B cell (primary cell): Measurements from ENCODE around the gene UMAD1. TPM values are rescaled to one million over a fixed set of nuclear protein-coding genes. Genes with fewer than 3 reads are reported as not detected.

Experiments
- ATAC-seq: fragments of 200-7000 bp; cut with Tn5 transposase; one replicate; pipeline ENCODE4 v1.10.0; 2021; ENCODE audit warnings: low read depth, mild to moderate bottlenecking, moderate number of reproducible peaks, moderate library complexity
- CTCF ChIA-PET: fragments of 350-600 bp; sonication (Branson Sonifier 250); formaldehyde crosslinking; loops from one replicate; lab custom pipeline; 2021; ENCODE audit warnings: antibody characterized with exemption, inconsistent platforms; lab: Charles Lee
- POLR2A ChIA-PET: fragments of 350-600 bp; sonication (Branson Sonifier 250); formaldehyde crosslinking; loops from one replicate; lab custom pipeline; 2021; ENCODE audit warnings: antibody characterized with exemption; lab: Charles Lee
- DNase-seq: peaks from one replicate; pipeline ENCODE4 v3.0.0; 2013
- H2AFZ ChIP-seq: 2 replicates; pipeline ENCODE4 v1.6.1; 2012; ENCODE audit warnings: mild to moderate bottlenecking, low read depth, low read length; ENCODE audit not compliant: insufficient read depth, poor library complexity, severe bottlenecking
- H3K27ac ChIP-seq, 2 donors: 1 replicate in 1 of 2; 2 replicates in 1 of 2; pipeline ENCODE4 v1.5.1; 2012 to 2013; ENCODE audit warnings: low read length in 2 of 2, mild to moderate bottlenecking in 2 of 2, moderate library complexity in 1 of 2
- H3K27me3 ChIP-seq, 4 experiments: fragments of 200-600 bp in 1 of 4; sonication (generic) in 1 of 4; replicated peaks in 1 of 4; 1 replicate in 2 of 4; 2 replicates in 2 of 4; pipeline versions ENCODE4 v1.6.1 to v1.7.0; 2013 to 2016; ENCODE audit warnings: low read length in 3 of 4, mild to moderate bottlenecking in 2 of 4, mixed read lengths in 1 of 4, moderate library complexity in 1 of 4; ENCODE audit not compliant: insufficient read depth in 4 of 4, control insufficient read depth in 3 of 4; ENCODE audit errors: control extremely low read depth in 1 of 4
- H3K36me3 ChIP-seq, 2 experiments: replicated peaks in 1 of 2; 1 replicate in 1 of 2; 2 replicates in 1 of 2; pipeline versions ENCODE4 v1.6.1 to v1.7.1; 2013; ENCODE audit warnings: low read length in 1 of 2; ENCODE audit not compliant: insufficient read depth in 2 of 2, control insufficient read depth in 1 of 2; ENCODE audit errors: control extremely low read depth in 1 of 2, extremely low read depth in 1 of 2
- H3K4me1 ChIP-seq, 2 donors: fragments of 200-600 bp in 1 of 2; sonication (generic) in 1 of 2; 1 replicate in 1 of 2; 2 replicates in 1 of 2; pipeline versions ENCODE4 v1.5.1 to v1.6.1; 2013 to 2017; ENCODE audit warnings: low read length in 2 of 2; ENCODE audit not compliant: control insufficient read depth in 2 of 2, insufficient read depth in 2 of 2
- H3K4me2 ChIP-seq: replicated peaks from 2 replicates; pipeline ENCODE3; 2012; ENCODE audit warnings: mild to moderate bottlenecking, low read depth, low read length; ENCODE audit not compliant: poor library complexity, severe bottlenecking
- H3K4me3 ChIP-seq, 5 experiments: fragments of 200-600 bp in 1 of 5; sonication (generic) in 1 of 5; 1 replicate in 3 of 5; 2 replicates in 2 of 5; pipeline versions ENCODE4 v1.5.1 to v1.7.0; 2011 to 2016; ENCODE audit warnings: low read length in 4 of 5, mild to moderate bottlenecking in 4 of 5, low read depth in 2 of 5, control low read depth in 1 of 5, moderate library complexity in 1 of 5; ENCODE audit not compliant: insufficient read depth in 1 of 5; ENCODE audit errors: control extremely low read depth in 1 of 5, extremely low read depth in 1 of 5
- H3K79me2 ChIP-seq: fragments of 200-600 bp; sonication (generic); one replicate; pipeline ENCODE4 v1.6.0; 2016; ENCODE audit warnings: low read length; ENCODE audit not compliant: control insufficient read depth, insufficient read depth
- H3K9ac ChIP-seq: fragments of 200-600 bp; sonication (generic); 2 replicates; pipeline ENCODE4 v1.6.1; 2017; ENCODE audit warnings: mild to moderate bottlenecking, low read length, moderate library complexity
- H3K9me3 ChIP-seq, 3 donors: one replicate each; pipeline versions ENCODE4 v1.6.1 to v1.7.1; 2013; ENCODE audit warnings: low read length in 2 of 3; ENCODE audit not compliant: control insufficient read depth in 2 of 3, insufficient read depth in 1 of 3; ENCODE audit errors: control extremely low read depth in 1 of 3
- H4K20me1 ChIP-seq: 2 replicates; pipeline ENCODE4 v1.6.0; 2012; ENCODE audit warnings: mild to moderate bottlenecking, low read length; ENCODE audit not compliant: insufficient read depth, control insufficient read depth, poor library complexity, severe bottlenecking
- H3K27ac Mint-ChIP-seq: one replicate; pipeline ENCODE4 v1.8.0; 2021; ENCODE audit warnings: mixed read lengths
- H3K27me3 Mint-ChIP-seq: one replicate; pipeline ENCODE4 v1.8.0; 2021; ENCODE audit warnings: mixed read lengths
- H3K4me1 Mint-ChIP-seq: one replicate; pipeline ENCODE4 v1.8.0; 2021; ENCODE audit warnings: mixed read lengths
- H3K4me3 Mint-ChIP-seq: one replicate; pipeline ENCODE4 v1.8.0; 2021; ENCODE audit warnings: mixed read lengths
- H3K9me3 Mint-ChIP-seq: one replicate; pipeline ENCODE4 v1.8.0; 2022; ENCODE audit warnings: mixed read lengths; ENCODE audit not compliant: insufficient read depth
- EZH2 ChIP-seq: IDR thresholded peaks from 2 replicates; pipeline ENCODE4 v1.6.1; 2012; ENCODE audit warnings: borderline replicate concordance, low read depth, mild to moderate bottlenecking, moderate library complexity, low read length; ENCODE audit not compliant: insufficient read depth, poor library complexity, severe bottlenecking
- WGBS: methylation state at CpG from one replicate; pipeline ENCODE4 v1.1.5; 2013; ENCODE audit warnings: missing lambda C conversion rate; ENCODE audit not compliant: insufficient coverage; 5-methylcytosine and 5-hydroxymethylcytosine counted together
- intact Hi-C: fragments of 100-400 bp; cut with micrococcal nuclease; formaldehyde crosslinking; loops from one replicate; pipeline ENCODE4 v1.10.0; 2022
- polyA plus RNA-seq: library from polyadenylated mRNA; depleted of rRNA; stranded (reverse); fragments of >200 nt; gene quantifications from 2 replicates; pipeline ENCODE4 v1.2.3, GENCODE V29; 2012
- total RNA-seq, 2 donors: library from RNA; stranded (reverse); fragments of 120-200 nt in 1 of 2; gene quantifications; 1 replicate in 1 of 2; 2 replicates in 1 of 2; pipeline versions ENCODE4 v1.2.3 to v1.2.4, GENCODE V29; 2013 to 2022
- TF ChIP-seq, protein P1 (sequence below): fragments of 200-600 bp; IDR thresholded peaks from one replicate; pipeline ENCODE4 v1.8.0; 2022; ENCODE audit warnings: antibody characterized with exemption, mild to moderate bottlenecking

The UMAD1 gene
- total and polyA plus RNA-seq, 2 donors (not counting 1 experiment from before 2014, with no cell fraction given): 11.6 to 25.9 TPM

DNA sequence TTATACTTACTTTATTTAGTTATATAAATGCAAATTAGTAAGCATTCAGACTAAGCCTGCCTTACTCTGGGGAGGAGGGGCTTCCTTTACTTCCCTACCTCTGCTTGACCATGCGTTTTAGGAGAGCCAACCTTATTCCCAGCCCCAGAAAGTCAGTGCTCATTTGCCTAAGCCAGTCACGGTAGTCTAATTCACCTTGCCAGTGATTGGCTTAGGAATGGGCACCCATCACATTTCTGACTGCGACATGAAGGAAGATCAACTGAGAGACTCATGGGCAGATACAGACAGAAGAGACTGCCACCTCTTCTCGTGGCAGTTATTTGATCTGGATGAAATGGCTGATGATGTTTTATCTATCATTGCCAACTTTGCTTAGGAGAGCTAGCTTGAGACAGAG lies 48.4 kb downstream of the UMAD1 start:
- no peak overlapping the region for H3K4me2 ChIP-seq
- H3K4me1 ChIP-seq: peaks cover 4 to 9% of the 10 kb centered on the region in 2 donors
- H3K36me3 ChIP-seq: peaks cover 0 to 2% of the 10 kb centered on the region in 2 experiments
- no peak overlapping the region for H3K27ac Mint-ChIP-seq
- H3K79me2 ChIP-seq: peaks cover 19% of the 10 kb centered on the region
- H3K27ac ChIP-seq: no peak overlapping the region
- no peak overlapping the region for H3K9ac ChIP-seq
- DNase-seq (no peak), ATAC-seq (no peak)
- no peaks in the 10 kb centered on the region for H4K20me1 ChIP-seq
- H3K9me3 Mint-ChIP-seq: no peaks in the 10 kb centered on the region
- H3K27me3 Mint-ChIP-seq: no peaks in the 10 kb centered on the region
- POLR2A ChIA-PET: no interaction called here
- intact Hi-C loops: no loop called here
- H3K27me3 ChIP-seq: no peaks in the 10 kb centered on the region
- no peaks in the 10 kb centered on the region for H3K9me3 ChIP-seq
- no peak overlapping the region for H3K4me3 Mint-ChIP-seq
- TF ChIP-seq, protein P1, sequence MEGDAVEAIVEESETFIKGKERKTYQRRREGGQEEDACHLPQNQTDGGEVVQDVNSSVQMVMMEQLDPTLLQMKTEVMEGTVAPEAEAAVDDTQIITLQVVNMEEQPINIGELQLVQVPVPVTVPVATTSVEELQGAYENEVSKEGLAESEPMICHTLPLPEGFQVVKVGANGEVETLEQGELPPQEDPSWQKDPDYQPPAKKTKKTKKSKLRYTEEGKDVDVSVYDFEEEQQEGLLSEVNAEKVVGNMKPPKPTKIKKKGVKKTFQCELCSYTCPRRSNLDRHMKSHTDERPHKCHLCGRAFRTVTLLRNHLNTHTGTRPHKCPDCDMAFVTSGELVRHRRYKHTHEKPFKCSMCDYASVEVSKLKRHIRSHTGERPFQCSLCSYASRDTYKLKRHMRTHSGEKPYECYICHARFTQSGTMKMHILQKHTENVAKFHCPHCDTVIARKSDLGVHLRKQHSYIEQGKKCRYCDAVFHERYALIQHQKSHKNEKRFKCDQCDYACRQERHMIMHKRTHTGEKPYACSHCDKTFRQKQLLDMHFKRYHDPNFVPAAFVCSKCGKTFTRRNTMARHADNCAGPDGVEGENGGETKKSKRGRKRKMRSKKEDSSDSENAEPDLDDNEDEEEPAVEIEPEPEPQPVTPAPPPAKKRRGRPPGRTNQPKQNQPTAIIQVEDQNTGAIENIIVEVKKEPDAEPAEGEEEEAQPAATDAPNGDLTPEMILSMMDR: no peak
- no peak for TF ChIP-seq EZH2
- CTCF ChIA-PET: interaction anchor here (1.0 to 3.7 kb wide), 2 partner anchors 8 to 501 kb away, joined by 3 to 22 read pairs; no protein-coding TSS in a partner anchor
- 95% methylated on average over 2 of the region's 4 CpGs for WGBS
- H2AFZ ChIP-seq: no peak overlapping the region
- H3K4me1 Mint-ChIP-seq: peaks cover 25% of the 10 kb centered on the region
- H3K4me3 ChIP-seq: no peak overlapping the region

DNA sequence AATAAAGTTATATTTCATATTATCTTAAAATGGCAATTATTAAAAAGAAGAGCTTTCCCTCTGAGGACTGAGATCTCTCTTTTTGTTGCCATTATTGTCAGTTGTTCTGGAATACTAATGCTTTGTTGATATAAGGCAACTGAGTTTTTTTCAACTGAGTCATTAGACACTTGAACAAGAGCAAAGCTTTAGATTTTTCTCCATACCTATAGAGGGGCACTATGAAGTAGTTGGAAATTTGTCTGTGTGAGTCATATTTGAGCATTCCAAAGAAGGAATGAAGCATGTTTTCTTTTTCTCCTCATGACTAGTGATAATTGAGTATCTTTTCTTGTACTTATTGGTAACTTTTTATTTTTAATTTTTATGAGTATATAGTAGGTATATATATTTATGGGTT lies 53.3 kb downstream of the UMAD1 start:
- POLR2A ChIA-PET: no interaction called here
- no peak overlapping the region for H3K27ac ChIP-seq
- H3K27me3 Mint-ChIP-seq: no peaks in the 10 kb centered on the region
- ATAC-seq: no peak
- intact Hi-C loops: no loop called here
- H3K4me3 Mint-ChIP-seq: no peak overlapping the region
- H3K9ac ChIP-seq: no peak overlapping the region
- no peak overlapping the region for H2AFZ ChIP-seq
- TF ChIP-seq, protein P1: no peak
- no peak for TF ChIP-seq EZH2
- H3K9me3 Mint-ChIP-seq: peaks cover 4% of the 10 kb centered on the region
- peaks cover 0 to 2% of the 10 kb centered on the region in 2 experiments for H3K36me3 ChIP-seq
- DNase-seq: no peak
- H3K4me1 Mint-ChIP-seq: peaks cover 10% of the 10 kb centered on the region
- CTCF ChIA-PET: interaction anchor here (1.2 kb wide), 1 partner anchor 13 kb away, joined by 3 read pairs; no protein-coding TSS in a partner anchor
- no peak overlapping the region for H3K27ac Mint-ChIP-seq
- H4K20me1 ChIP-seq: no peaks in the 10 kb centered on the region
- no peak overlapping the region for H3K4me2 ChIP-seq
- H3K9me3 ChIP-seq: no peaks in the 10 kb centered on the region
- peaks cover 36% of the 10 kb centered on the region for H3K79me2 ChIP-seq
- H3K4me1 ChIP-seq: peaks cover 4 to 5% of the 10 kb centered on the region in 2 donors
- no peak overlapping the region for H3K4me3 ChIP-seq
- no peaks in the 10 kb centered on the region for H3K27me3 ChIP-seq
